Psoas muscle (tissue), 8 donors: Measurements from ENCODE around the gene RBKS. TPM values are rescaled to one million over a fixed set of nuclear protein-coding genes. Genes with fewer than 3 reads are reported as not detected.

Experiments
- ATAC-seq, 4 donors: fragments of 200-7000 bp; cut with Tn5 transposase; one replicate each; pipeline ENCODE4 v1.9.1; 2020; ENCODE audit warnings: moderate library complexity in 3 of 4, mild to moderate bottlenecking in 2 of 4
- DNase-seq, 2 donors: peaks; one replicate each; pipeline ENCODE4 v3.0.0-alpha.2; 2020
- H3K27ac ChIP-seq: fragments of 200-600 bp; one replicate; pipeline ENCODE4 v1.8.0; 2022
- H3K27me3 ChIP-seq, 3 donors: fragments of 200-600 bp in 1 of 3; one replicate each; pipeline versions ENCODE4 v1.6.1 to v1.8.0; 2013 to 2022; ENCODE audit warnings: low read length in 2 of 3, mild to moderate bottlenecking in 2 of 3, moderate library complexity in 1 of 3; ENCODE audit not compliant: insufficient read depth in 3 of 3
- H3K36me3 ChIP-seq, 2 donors: fragments of 200-600 bp in 1 of 2; one replicate each; pipeline versions ENCODE4 v1.6.1 to v1.8.0; 2013 to 2022; ENCODE audit warnings: low read depth in 1 of 2, mild to moderate bottlenecking in 1 of 2, moderate library complexity in 1 of 2; ENCODE audit not compliant: insufficient read depth in 1 of 2
- H3K4me1 ChIP-seq: fragments of 200-600 bp; one replicate; pipeline ENCODE4 v1.8.0; 2022
- H3K4me3 ChIP-seq: fragments of 200-600 bp; one replicate; pipeline ENCODE4 v1.8.0; 2022; ENCODE audit warnings: mild to moderate bottlenecking
- H3K9me3 ChIP-seq: fragments of 200-600 bp; one replicate; pipeline ENCODE4 v1.8.0; 2022
- WGBS, 3 donors: extraction: QIAGEN DNeasy Blood & Tissue Kit; methylation state at CpG; one replicate each; pipeline versions ENCODE4 v1.1.6 to v1.1.7; 2013; 5-methylcytosine and 5-hydroxymethylcytosine counted together
- intact Hi-C, 2 donors: fragments of 100-400 bp; cut with DNase I; formaldehyde crosslinking; loops; one replicate each; pipeline versions ENCODE4 v1.11.0 to v1.14.2; 2022
- polyA plus RNA-seq, 3 donors: library from polyadenylated mRNA; stranded (reverse); fragments of 200-250 nt; gene quantifications; one replicate each; pipeline ENCODE4 v1.2.3, GENCODE V29; 2013
- total RNA-seq, 4 donors: library from RNA; stranded (reverse); fragmentation: NEBNext Ultra II Directional in 2 of 4; extraction: Animal tissue kit (Norgen Biotek cat#: 25700) in 2 of 4; gene quantifications; one replicate each; pipeline versions ENCODE4 v1.2.1 to v1.2.4, GENCODE V29; 2021 to 2023
- TF ChIP-seq, protein P1 (sequence below): fragments of 200-600 bp; IDR thresholded peaks from one replicate; pipeline ENCODE4 v1.8.0; 2022; ENCODE audit warnings: antibody characterized with exemption
- donor health status: healthy with polysubstance abuse.
- donor health status: DM: no; HTN: no; CAD: no; lungs with moderate emphysema.
- donor health status: Bipolar disorder and iron deficiency.
- donor health status: healthy.
- donor health status: DM: yes; HTN: yes; CAD: no.
- donor health status: DM: no; HTN: no; CAD: no.
- donor health status: DM: no; HTN: no; CAD: no.
- donor health status: DM: yes; HTN: yes; CAD: no.

Gene RBKS
- total and polyA plus RNA-seq, 7 donors = 3.5 to 7.3 (median 4.1) TPM

DNA sequence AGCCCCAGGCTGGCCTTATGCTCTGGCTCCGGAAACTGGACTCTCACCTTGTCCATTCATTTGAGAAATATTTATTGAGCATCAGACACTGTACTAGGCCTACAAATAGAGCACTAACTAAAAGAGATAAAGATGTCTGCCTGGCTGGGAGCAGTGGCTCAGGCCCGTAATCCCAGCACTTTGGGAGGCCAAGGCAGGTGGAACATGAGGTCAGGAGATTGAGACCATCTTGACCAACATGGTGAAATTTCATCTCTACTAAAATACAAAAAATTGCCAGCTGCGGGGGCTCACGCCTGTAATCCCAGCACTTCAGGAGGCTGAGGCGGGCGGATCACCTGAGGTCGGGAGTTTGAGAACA is 126.3 kb downstream of the RBKS start:
- Histone ChIP-seq H3K36me3 (no peaks in the 10 kb centered on the region), H3K9me3 (no peaks in the 10 kb centered on the region), H3K4me1 (peaks cover 8% of the 10 kb centered on the region), H3K27me3 (no peaks in the 10 kb centered on the region), H3K27ac (no peak overlapping the region), H3K4me3 (no peak overlapping the region)
- intact Hi-C loops = no loop called here
- 90 to 97% (median 93%) methylated on average over 7 of the region's 7 CpGs for WGBS, 3 donors
- DNase-seq (no peak), ATAC-seq (no peak)
- TF ChIP-seq, protein P1, sequence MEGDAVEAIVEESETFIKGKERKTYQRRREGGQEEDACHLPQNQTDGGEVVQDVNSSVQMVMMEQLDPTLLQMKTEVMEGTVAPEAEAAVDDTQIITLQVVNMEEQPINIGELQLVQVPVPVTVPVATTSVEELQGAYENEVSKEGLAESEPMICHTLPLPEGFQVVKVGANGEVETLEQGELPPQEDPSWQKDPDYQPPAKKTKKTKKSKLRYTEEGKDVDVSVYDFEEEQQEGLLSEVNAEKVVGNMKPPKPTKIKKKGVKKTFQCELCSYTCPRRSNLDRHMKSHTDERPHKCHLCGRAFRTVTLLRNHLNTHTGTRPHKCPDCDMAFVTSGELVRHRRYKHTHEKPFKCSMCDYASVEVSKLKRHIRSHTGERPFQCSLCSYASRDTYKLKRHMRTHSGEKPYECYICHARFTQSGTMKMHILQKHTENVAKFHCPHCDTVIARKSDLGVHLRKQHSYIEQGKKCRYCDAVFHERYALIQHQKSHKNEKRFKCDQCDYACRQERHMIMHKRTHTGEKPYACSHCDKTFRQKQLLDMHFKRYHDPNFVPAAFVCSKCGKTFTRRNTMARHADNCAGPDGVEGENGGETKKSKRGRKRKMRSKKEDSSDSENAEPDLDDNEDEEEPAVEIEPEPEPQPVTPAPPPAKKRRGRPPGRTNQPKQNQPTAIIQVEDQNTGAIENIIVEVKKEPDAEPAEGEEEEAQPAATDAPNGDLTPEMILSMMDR = no peak

DNA sequence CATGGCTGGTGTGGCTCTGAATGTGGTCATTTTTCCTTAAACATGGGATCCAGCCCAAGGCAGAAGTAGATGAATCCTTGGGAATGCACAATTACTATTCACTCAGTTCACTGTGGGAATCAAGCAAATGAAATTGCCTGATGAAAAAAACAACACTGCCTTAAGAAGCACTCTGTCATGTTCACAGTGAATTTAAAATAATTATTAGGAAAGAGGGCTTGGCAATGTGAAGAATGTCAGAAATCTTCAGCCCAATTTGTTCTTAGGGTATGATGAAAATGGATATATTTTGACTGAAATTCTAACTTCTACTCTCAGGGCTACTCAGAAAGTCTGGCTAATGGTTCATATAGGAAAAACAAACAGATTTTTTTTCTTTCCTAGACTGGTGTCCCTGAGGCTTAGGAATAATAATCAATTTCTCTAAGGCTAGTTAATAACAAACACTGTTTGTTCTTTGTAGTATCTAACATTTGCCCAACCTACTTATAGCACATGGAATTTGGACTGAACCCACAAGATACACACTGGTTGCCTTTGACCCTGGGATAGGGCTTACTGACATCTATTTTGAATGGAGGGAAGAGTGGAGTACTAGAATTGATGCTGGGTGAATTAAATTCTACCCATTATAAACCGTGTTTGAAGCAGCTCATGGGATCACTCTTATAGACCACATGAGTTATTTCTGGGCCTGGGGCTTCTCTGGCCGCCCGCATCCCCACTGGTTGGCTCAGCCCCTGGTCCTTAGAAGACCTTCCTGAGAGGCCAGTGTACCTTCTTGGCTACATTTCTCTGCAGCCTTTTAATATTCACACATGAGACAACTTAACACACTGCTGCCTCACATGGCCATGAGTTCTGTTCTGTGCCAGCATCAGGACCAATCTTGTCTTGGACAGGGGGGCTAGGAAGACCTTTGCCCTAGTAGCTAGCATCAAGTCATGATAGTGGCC is 127.0 kb downstream of the RBKS start:
- WGBS, 3 donors = 87 to 92% (median 92%) methylated on average over 3 of the region's 3 CpGs
- Histone ChIP-seq H3K4me3 (no peak overlapping the region), H3K36me3 (no peaks in the 10 kb centered on the region), H3K27ac (no peak overlapping the region), H3K9me3 (no peaks in the 10 kb centered on the region), H3K27me3 (no peaks in the 10 kb centered on the region), H3K4me1 (peaks cover 8% of the 10 kb centered on the region)
- ATAC-seq = no peak
- TF ChIP-seq, protein P1 = no peak
- no peak for DNase-seq
- intact Hi-C loops = no loop called here

DNA sequence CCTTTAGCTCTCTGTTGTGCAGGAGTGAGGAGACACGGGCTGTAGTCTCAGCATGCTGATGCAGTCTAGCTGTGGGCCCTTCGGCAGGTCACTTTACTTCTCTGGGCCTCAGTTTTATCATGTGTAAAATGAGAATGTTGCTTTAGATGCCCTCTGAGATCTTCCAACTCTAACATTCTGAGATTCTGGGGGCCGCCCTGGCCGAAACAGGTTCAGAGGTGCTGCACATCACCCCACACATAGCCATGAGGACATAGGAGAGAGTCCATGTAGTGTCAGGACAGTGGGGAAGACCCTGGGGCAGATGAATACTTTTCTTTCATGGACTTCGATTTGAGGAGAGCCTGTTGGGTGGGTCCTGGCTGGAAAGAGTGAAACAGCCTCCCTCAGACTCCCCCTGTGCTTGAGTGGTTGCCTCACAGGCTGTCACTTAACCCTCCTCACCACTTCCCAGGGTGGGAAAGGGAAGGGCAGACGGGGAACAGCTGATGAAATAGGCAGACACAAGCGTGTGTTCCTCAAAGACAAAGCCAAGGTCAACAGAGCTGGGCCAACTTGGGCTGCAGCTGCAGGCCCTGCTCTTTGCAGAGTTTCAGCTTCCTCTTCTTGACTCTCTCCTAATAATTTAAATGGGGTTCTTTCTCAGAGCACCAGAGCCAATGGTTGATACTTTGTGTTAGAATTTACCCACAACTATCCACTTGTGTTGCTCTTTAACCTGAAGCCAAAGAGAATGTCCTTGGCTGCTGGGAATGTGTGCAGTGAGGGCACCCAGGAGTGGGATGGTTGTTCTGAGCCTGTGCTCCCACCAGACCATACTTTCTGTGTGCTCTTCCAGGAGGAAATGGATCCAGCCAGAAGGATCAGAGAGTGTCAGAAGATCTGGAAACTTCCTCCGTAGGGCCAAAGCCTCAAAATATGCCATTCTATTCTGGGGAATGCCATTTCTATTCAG is 133.4 kb downstream of the RBKS start:
- WGBS, 3 donors = 60 to 65% (median 65%) methylated on average over 8 of the region's 8 CpGs
- H3K27me3 ChIP-seq = no peaks in the 10 kb centered on the region
- peak; percentile 25 to 71 (median 62) for ATAC-seq
- H3K27ac ChIP-seq = peak overlapping the region; percentile 30
- TF ChIP-seq, protein P1 = no peak
- no peak overlapping the region for H3K4me3 ChIP-seq
- DNase-seq = peak; percentile 50 to 75
- no peaks in the 10 kb centered on the region for H3K9me3 ChIP-seq
- H3K4me1 ChIP-seq = peaks cover 7% of the 10 kb centered on the region
- intact Hi-C loops = no loop called here
- H3K36me3 ChIP-seq = no peaks in the 10 kb centered on the region

DNA sequence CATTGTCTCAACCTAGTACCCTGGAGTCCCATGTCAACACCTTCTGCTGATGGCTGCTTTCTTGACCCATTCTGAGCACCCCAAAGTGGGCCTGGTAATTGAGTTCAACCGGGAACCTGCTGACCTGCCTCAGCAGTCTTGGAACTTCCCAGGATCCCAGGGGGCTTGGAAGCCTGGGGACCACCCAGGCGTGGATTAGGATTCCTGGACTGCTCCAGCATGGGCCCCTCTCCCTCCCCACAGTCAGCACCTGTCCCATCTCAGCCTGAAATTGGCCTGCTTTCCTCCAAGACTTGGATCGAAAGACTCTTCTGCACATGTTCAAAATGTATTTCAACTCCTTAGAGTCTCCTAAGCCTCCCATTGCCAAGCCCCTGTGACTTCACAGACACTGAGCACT is 134.1 kb downstream of the RBKS start:
- Histone ChIP-seq H3K9me3 (no peaks in the 10 kb centered on the region), H3K27me3 (no peaks in the 10 kb centered on the region), H3K27ac (no peak overlapping the region), H3K36me3 (no peaks in the 10 kb centered on the region), H3K4me1 (peaks cover 7% of the 10 kb centered on the region), H3K4me3 (no peak overlapping the region)
- intact Hi-C loops = no loop called here
- TF ChIP-seq, protein P1 = no peak
- no peak for DNase-seq
- ATAC-seq = no peak
- 63 to 79% (median 69%) methylated on average over 3 of the region's 3 CpGs for WGBS, 3 donors
